Lower leg skin (tissue), 3 donors: ENCODE data around the gene PDZD8.

ENCODE experiments used
- POLR2A ChIP-seq, 2 donors: fragments of 450-650 bp; IDR thresholded peaks; one replicate each; pipeline ENCODE4 v1.6.1; 2016 to 2017; ENCODE audit warnings: antibody characterized with exemption in 2 of 2, mild to moderate bottlenecking in 1 of 2, moderate library complexity in 1 of 2
- TF ChIP-seq, protein P1 (sequence below), 3 donors: fragments of 450-650 bp; IDR thresholded peaks; one replicate each; pipeline ENCODE4 v1.5.1; 2016; ENCODE audit warnings: antibody characterized with exemption in 3 of 3, mild to moderate bottlenecking in 3 of 3, moderate library complexity in 2 of 3

DNA sequence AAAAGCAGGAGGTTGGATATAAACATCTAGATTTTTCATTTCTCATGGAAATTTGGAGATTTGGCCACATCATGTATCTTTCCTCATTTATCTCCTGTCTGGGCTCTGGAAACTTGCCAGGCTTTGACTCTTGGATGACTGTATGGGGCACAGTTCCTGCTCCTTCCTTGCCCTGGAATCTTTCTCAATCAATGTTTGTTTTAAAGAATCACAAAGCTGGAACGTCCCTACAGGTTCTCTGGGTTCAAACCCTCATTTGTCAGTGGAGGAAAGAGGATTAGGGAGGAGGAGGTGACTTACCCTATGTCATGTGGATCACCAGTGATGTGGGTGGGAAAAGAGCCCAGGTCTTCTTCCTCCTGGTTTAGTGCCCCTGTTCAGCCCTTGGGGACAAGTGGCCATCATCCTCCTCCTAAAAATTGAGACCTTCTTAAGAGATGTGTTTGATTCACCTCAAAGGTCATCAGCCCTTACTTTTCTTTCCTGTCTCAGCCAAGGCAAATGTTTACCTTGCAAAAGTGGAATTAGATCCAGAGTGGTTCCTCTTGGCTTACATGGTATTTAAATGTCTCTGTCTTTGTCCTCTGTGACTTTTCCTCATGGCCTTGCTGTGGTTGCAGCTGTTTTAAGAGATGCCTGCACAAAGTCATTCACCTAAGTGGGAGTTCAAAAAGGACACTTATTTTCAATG is 38.8 kb upstream of the PDZD8 start:
- TF ChIP-seq, protein P1, sequence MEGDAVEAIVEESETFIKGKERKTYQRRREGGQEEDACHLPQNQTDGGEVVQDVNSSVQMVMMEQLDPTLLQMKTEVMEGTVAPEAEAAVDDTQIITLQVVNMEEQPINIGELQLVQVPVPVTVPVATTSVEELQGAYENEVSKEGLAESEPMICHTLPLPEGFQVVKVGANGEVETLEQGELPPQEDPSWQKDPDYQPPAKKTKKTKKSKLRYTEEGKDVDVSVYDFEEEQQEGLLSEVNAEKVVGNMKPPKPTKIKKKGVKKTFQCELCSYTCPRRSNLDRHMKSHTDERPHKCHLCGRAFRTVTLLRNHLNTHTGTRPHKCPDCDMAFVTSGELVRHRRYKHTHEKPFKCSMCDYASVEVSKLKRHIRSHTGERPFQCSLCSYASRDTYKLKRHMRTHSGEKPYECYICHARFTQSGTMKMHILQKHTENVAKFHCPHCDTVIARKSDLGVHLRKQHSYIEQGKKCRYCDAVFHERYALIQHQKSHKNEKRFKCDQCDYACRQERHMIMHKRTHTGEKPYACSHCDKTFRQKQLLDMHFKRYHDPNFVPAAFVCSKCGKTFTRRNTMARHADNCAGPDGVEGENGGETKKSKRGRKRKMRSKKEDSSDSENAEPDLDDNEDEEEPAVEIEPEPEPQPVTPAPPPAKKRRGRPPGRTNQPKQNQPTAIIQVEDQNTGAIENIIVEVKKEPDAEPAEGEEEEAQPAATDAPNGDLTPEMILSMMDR (IDR thresholded peaks at IDR 0.05), result no peak
- TF ChIP-seq POLR2A (IDR thresholded peaks at IDR 0.05), result no peak
